GM12865 (cell line): ENCODE data around the gene ACSL3.
A peak's percentile ranks its signal among the peaks of the same experiment; 100 is the strongest.

Experiments used
- DNase-seq: peaks from one replicate; pipeline ENCODE4 v3.0.0; 2010; ENCODE audit warnings: low read depth
- H3K4me3 ChIP-seq: 2 replicates; pipeline ENCODE4 v1.5.1; 2011; ENCODE audit warnings: mild to moderate bottlenecking, low read depth, low read length, control low read depth
- CTCF ChIP-seq: IDR thresholded peaks from 2 replicates; pipeline ENCODE4 v1.5.1; 2011; ENCODE audit warnings: low read length, control low read depth, low read depth, inconsistent platforms; ENCODE audit not compliant: insufficient read depth; ENCODE audit errors: missing control alignments

The ACSL3 gene

GRCh38 chr2:222949073-222949472 lies 88.2 kb downstream of the ACSL3 start:
- no peak for DNase-seq
- no peak overlapping the region for H3K4me3 ChIP-seq
- TF ChIP-seq CTCF = no peak

- TF ChIP-seq CTCF = no peak
- no peak for DNase-seq
- H3K4me3 ChIP-seq = no peak overlapping the region
These were observed 89.0 kb downstream of the ACSL3 start for GRCh38 chr2:222949690-222950323.

- no peak for TF ChIP-seq CTCF
- H3K4me3 ChIP-seq = no peak overlapping the region
- DNase-seq = no peak
These were observed 89.9 kb downstream of the ACSL3 start for GRCh38 chr2:222950638-222951285.

GRCh38 chr2:222952204-222952603 lies 91.4 kb downstream of the ACSL3 start:
- no peak for TF ChIP-seq CTCF
- H3K4me3 ChIP-seq = no peak overlapping the region
- DNase-seq = no peak

GRCh38 chr2:222955008-222955407 lies 94.2 kb downstream of the ACSL3 start:
- no peak for TF ChIP-seq CTCF
- no peak for DNase-seq
- H3K4me3 ChIP-seq = no peak overlapping the region

- no peak for TF ChIP-seq CTCF
- DNase-seq = no peak
- no peak overlapping the region for H3K4me3 ChIP-seq
These were observed 98.5 kb downstream of the ACSL3 start for GRCh38 chr2:222959358-222959757.

- DNase-seq = peak; percentile 45
- no peak overlapping the region for H3K4me3 ChIP-seq
- TF ChIP-seq CTCF = no peak
These were observed 99.3 kb downstream of the ACSL3 start for GRCh38 chr2:222960126-222960525.
